NCI-H2029 (cell line): ENCODE data around the gene ECT2L.
"Not testable (repeated sequence)": the region's sequence is repeated elsewhere in the genome, so short reads cannot be mapped to it uniquely, and the experiment has no call there.

Source experiments
- DNase-seq: peaks from one replicate; lab custom pipeline; 2025; lab: John Stamatoyannopoulos, UW

Gene ECT2L

GRCh38 chr6:138931660-138932059 lies 135.8 kb downstream of the ECT2L start:
- no peak for DNase-seq

DNA sequence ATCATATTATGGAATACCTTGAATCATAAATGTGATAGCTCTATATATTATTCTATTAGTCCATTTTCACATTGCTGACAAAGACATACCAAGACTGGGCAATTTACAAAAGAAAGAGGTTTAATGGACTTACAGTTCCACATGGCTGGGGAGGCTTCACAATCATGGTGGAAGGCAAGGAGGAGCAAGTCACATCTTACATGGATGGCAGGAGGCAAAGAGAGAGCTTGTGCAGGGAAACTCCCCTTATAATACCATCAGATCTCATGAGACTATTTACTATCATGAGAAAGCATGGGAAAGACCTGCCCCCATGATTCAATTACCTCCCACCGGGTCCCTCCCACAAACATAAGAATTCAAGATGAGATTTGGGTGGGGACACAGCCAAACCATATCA lies 141.0 kb downstream of the ECT2L start:
- not testable (repeated sequence) for DNase-seq

GRCh38 chr6:138943089-138943625 lies 147.3 kb downstream of the ECT2L start:
- no peak for DNase-seq

GRCh38 chr6:138944412-138944811 lies 148.5 kb downstream of the ECT2L start:
- no peak for DNase-seq

- no peak for DNase-seq
Measured at GRCh38 chr6:138945354-138945753, 149.5 kb downstream of the ECT2L start.

- no peak for DNase-seq
Measured at GRCh38 chr6:138948004-138948403, 152.1 kb downstream of the ECT2L start.

GRCh38 chr6:138948546-138949179 lies 152.8 kb downstream of the ECT2L start:
- no peak for DNase-seq

DNA sequence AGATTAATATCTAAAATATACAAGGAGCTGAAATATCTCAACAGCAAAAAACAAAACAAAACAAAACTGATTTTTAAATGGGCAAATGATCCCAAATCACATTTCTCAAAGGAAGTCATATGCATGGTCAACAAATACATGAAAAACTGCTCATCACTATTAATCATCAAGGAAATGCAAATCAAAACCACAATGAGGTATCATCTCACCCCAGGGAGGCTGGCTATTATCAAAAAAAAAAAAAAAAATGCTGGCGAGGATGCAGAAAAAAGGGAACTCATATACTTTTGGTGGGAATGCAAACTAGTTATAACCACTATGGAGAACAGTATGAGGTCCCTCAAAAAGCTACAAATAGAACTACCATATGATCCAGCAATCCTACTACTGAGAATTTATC lies 157.6 kb downstream of the ECT2L start:
- no peak for DNase-seq
